Measurements from ENCODE around the gene AUP1. TPM values are rescaled to one million over a fixed set of nuclear protein-coding genes. Genes with fewer than 3 reads are reported as not detected.

AUP1 gene
- total RNA-seq, 3 donors from 2014 or later (not counting 1 experiment from before 2014, with no cell fraction given), result 234 to 242 (median 237) TPM

- DNase-seq, result no peak
- Mint-ChIP-seq H3K27me3 (ENCODE audit: low read depth in 2 of 2) (peaks cover 10 to 11% of the 10 kb centered on the region in 2 donors), H3K9me3 (no peaks in the 10 kb centered on the region), H3K4me1 (peaks cover 13 to 15% of the 10 kb centered on the region in 2 donors), H3K36me3 (no peaks in the 10 kb centered on the region), H3K4me3 (no peak overlapping the region), H3K27ac (no peak overlapping the region)
- no peaks in the 10 kb centered on the region for H3K27me3 ChIP-seq (ENCODE audit: control insufficient read depth, insufficient read depth, low read length)
- no peaks in the 10 kb centered on the region for H3K4me1 ChIP-seq (ENCODE audit: control insufficient read depth, insufficient read depth, low read length)
- H3K4me3 ChIP-seq (ENCODE audit: low read length), result no peak overlapping the region
- no CpG with 5 or more reads among the region's 1 CpG for WGBS (ENCODE audit: insufficient coverage)
- TF ChIP-seq, protein P1, sequence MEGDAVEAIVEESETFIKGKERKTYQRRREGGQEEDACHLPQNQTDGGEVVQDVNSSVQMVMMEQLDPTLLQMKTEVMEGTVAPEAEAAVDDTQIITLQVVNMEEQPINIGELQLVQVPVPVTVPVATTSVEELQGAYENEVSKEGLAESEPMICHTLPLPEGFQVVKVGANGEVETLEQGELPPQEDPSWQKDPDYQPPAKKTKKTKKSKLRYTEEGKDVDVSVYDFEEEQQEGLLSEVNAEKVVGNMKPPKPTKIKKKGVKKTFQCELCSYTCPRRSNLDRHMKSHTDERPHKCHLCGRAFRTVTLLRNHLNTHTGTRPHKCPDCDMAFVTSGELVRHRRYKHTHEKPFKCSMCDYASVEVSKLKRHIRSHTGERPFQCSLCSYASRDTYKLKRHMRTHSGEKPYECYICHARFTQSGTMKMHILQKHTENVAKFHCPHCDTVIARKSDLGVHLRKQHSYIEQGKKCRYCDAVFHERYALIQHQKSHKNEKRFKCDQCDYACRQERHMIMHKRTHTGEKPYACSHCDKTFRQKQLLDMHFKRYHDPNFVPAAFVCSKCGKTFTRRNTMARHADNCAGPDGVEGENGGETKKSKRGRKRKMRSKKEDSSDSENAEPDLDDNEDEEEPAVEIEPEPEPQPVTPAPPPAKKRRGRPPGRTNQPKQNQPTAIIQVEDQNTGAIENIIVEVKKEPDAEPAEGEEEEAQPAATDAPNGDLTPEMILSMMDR (IDR thresholded peaks at IDR 0.05), result no peak
- no peak overlapping the region for H3K27ac ChIP-seq (ENCODE audit: low read length)
- H3K36me3 ChIP-seq (ENCODE audit: control insufficient read depth, insufficient read depth, low read length), result no peaks in the 10 kb centered on the region
- peak in 1 of 3 donors; percentile 54 for ATAC-seq
- intact Hi-C loops (cut with micrococcal nuclease), result no loop called here
- no peaks in the 10 kb centered on the region for H3K9me3 ChIP-seq (ENCODE audit: control insufficient read depth, insufficient read depth, low read length)
Measured at GRCh38 chr2:74576863-74577229, 47.3 kb upstream of the AUP1 start.

GRCh38 chr2:74576211-74576862, 46.8 kb upstream of the AUP1 start:
- H3K27ac ChIP-seq (ENCODE audit: low read length), result no peak overlapping the region
- peaks cover 13 to 15% of the 10 kb centered on the region in 2 donors for H3K4me1 Mint-ChIP-seq
- H3K4me1 ChIP-seq (ENCODE audit: control insufficient read depth, insufficient read depth, low read length), result no peaks in the 10 kb centered on the region
- 86% methylated on average over 6 of the region's 7 CpGs for WGBS (ENCODE audit: insufficient coverage)
- DNase-seq (no peak), ATAC-seq (no peak)
- H3K4me3 Mint-ChIP-seq, result no peak overlapping the region
- peaks cover 10% of the 10 kb centered on the region in 2 donors for H3K27me3 Mint-ChIP-seq (ENCODE audit: low read depth in 2 of 2)
- no peaks in the 10 kb centered on the region for H3K36me3 ChIP-seq (ENCODE audit: control insufficient read depth, insufficient read depth, low read length)
- intact Hi-C loops (cut with micrococcal nuclease), result no loop called here
- H3K9me3 Mint-ChIP-seq, result no peaks in the 10 kb centered on the region
- no peak overlapping the region for H3K27ac Mint-ChIP-seq
- TF ChIP-seq, protein P1 (IDR thresholded peaks at IDR 0.05), result no peak
- H3K9me3 ChIP-seq (ENCODE audit: control insufficient read depth, insufficient read depth, low read length), result no peaks in the 10 kb centered on the region
- H3K4me3 ChIP-seq (ENCODE audit: low read length), result no peak overlapping the region
- no peaks in the 10 kb centered on the region for H3K27me3 ChIP-seq (ENCODE audit: control insufficient read depth, insufficient read depth, low read length)
- no peaks in the 10 kb centered on the region for H3K36me3 Mint-ChIP-seq

- ATAC-seq (no peak), DNase-seq (no peak)
- 96% methylated on average over 4 of the region's 4 CpGs for WGBS (ENCODE audit: insufficient coverage)
- Histone ChIP-seq H3K36me3 (ENCODE audit: control insufficient read depth, insufficient read depth, low read length) (no peaks in the 10 kb centered on the region), H3K27me3 (ENCODE audit: control insufficient read depth, insufficient read depth, low read length) (no peaks in the 10 kb centered on the region), H3K4me1 (ENCODE audit: control insufficient read depth, insufficient read depth, low read length) (no peaks in the 10 kb centered on the region), H3K9me3 (ENCODE audit: control insufficient read depth, insufficient read depth, low read length) (no peaks in the 10 kb centered on the region), H3K27ac (ENCODE audit: low read length) (no peak overlapping the region), H3K4me3 (ENCODE audit: low read length) (no peak overlapping the region)
- intact Hi-C loops (cut with micrococcal nuclease), result no loop called here
- peaks cover 9 to 10% of the 10 kb centered on the region in 2 donors for H3K27me3 Mint-ChIP-seq (ENCODE audit: low read depth in 2 of 2)
- TF ChIP-seq, protein P1 (IDR thresholded peaks at IDR 0.05), result no peak
- no peaks in the 10 kb centered on the region for H3K36me3 Mint-ChIP-seq
- H3K4me3 Mint-ChIP-seq, result no peak overlapping the region
- H3K27ac Mint-ChIP-seq, result no peak overlapping the region
- peaks cover 13 to 15% of the 10 kb centered on the region in 2 donors for H3K4me1 Mint-ChIP-seq
- no peaks in the 10 kb centered on the region for H3K9me3 Mint-ChIP-seq
Measured at GRCh38 chr2:74575320-74575719, 45.8 kb upstream of the AUP1 start.

All from natural killer cell (primary cell).